ENCODE measurements around the gene MBD3. TPM values are rescaled to one million over a fixed set of nuclear protein-coding genes. Genes with fewer than 3 reads are reported as not detected.
A peak's percentile ranks its signal among the peaks of the same experiment; 100 is the strongest.

MBD3 gene
- total and polyA plus RNA-seq, 4 donors, result 12.4 to 57.6 (median 50.2) TPM

GRCh38 chr19:1633269-1633826, 40.7 kb upstream of the MBD3 start (continued):
- no peak for TF ChIP-seq CTCF (IDR thresholded peaks at IDR 0.05; ENCODE audit: low read depth, low read length, missing input control)
- no peak for TF ChIP-seq GABPA (IDR thresholded peaks at IDR 0.05 in 1 of 2, conservative IDR thresholded peaks at IDR 0.05 in 1 of 2)
- no peak for TF ChIP-seq HNF4A (conservative IDR thresholded peaks at IDR 0.05)
- no peak for TF ChIP-seq TAF1 (conservative IDR thresholded peaks at IDR 0.05)
- no peak for TF ChIP-seq HNF4G (IDR thresholded peaks at IDR 0.05)
- TF ChIP-seq RAD21 (IDR thresholded peaks at IDR 0.05), result no peak

- DNase-seq (ENCODE audit: low spot score), result peak; percentile 94
- 90% methylated on average over 26 of the region's 26 CpGs for WGBS
- peaks cover 0 to 5% (median 2%) of the 10 kb centered on the region in 4 donors for H3K36me3 ChIP-seq (ENCODE audit: control insufficient read depth in 4 of 4, insufficient read depth in 3 of 4, low read depth in 1 of 4, low read length in 3 of 4)
- TF ChIP-seq CTCF (IDR thresholded peaks at IDR 0.05; ENCODE audit: low read depth, low read length, missing input control), result no peak
- no peak for TF ChIP-seq SP1 (IDR thresholded peaks at IDR 0.05)
- TF ChIP-seq YY1 (IDR thresholded peaks at IDR 0.05), result no peak
- TF ChIP-seq NR2F2 (IDR thresholded peaks at IDR 0.05), result no peak
- no peak for TF ChIP-seq GABPA (IDR thresholded peaks at IDR 0.05 in 1 of 2, conservative IDR thresholded peaks at IDR 0.05 in 1 of 2)
- no peak for TF ChIP-seq MAX (IDR thresholded peaks at IDR 0.05)
- no peak for TF ChIP-seq FOXA2 (IDR thresholded peaks at IDR 0.05)
- no peak for TF ChIP-seq HNF4A (conservative IDR thresholded peaks at IDR 0.05)
- no peak for TF ChIP-seq FOXA1 (IDR thresholded peaks at IDR 0.05)
- no peak for TF ChIP-seq JUND (IDR thresholded peaks at IDR 0.05)
- no peak for TF ChIP-seq EGR1 (IDR thresholded peaks at IDR 0.05; ENCODE audit: low read depth in 2 of 2)
- no peak for TF ChIP-seq ATF3 (IDR thresholded peaks at IDR 0.05)
- TF ChIP-seq TAF1 (conservative IDR thresholded peaks at IDR 0.05), result no peak
- H3K9ac ChIP-seq (ENCODE audit: low read depth in 1 of 2, low read length in 2 of 2), result no peak overlapping the region
- H3K27ac ChIP-seq (ENCODE audit: low read depth in 1 of 2, low read length in 2 of 2), result no peak overlapping the region
- peaks cover 0 to 2% (median 0%) of the 10 kb centered on the region in 4 donors for H3K9me3 ChIP-seq (ENCODE audit: control insufficient read depth in 4 of 4, low read length in 3 of 4)
- H3K27me3 ChIP-seq (ENCODE audit: control insufficient read depth in 4 of 4, insufficient read depth in 4 of 4, low read length in 3 of 4), result no peaks in the 10 kb centered on the region
- H3K4me3 ChIP-seq (ENCODE audit: low read depth in 1 of 3, low read length in 3 of 3), result no peak overlapping the region
- H3K4me1 ChIP-seq (ENCODE audit: control insufficient read depth in 4 of 4, insufficient read depth in 4 of 4, low read length in 3 of 4), result no peaks in the 10 kb centered on the region
Observed at GRCh38 chr19:1632462-1633268, 40.0 kb upstream of the MBD3 start.
